ENCODE data around the gene GBGT1. TPM values are rescaled to one million over a fixed set of nuclear protein-coding genes. Genes with fewer than 3 reads are reported as not detected.

GBGT1 gene
- total RNA-seq, 1 donor from 2014 or later: 3.4 TPM

GRCh38 chr9:133162861-133163503 lies 732 bp downstream of the GBGT1 start:
- DNase-seq: no peak

- no peak for DNase-seq
These were observed 2.2 kb downstream of the GBGT1 start for GRCh38 chr9:133161547-133161950.

GRCh38 chr9:133160742-133161546 lies 2.8 kb downstream of the GBGT1 start:
- peak; percentile 16 for DNase-seq

GRCh38 chr9:133158695-133159094 lies 5.0 kb downstream of the GBGT1 start:
- no peak for DNase-seq

- DNase-seq: no peak
These were observed 8.6 kb downstream of the GBGT1 start for GRCh38 chr9:133155156-133155555.

GRCh38 chr9:133154097-133154989 lies 9.4 kb downstream of the GBGT1 start:
- DNase-seq: no peak

- DNase-seq: no peak
These were observed 10.3 kb downstream of the GBGT1 start for GRCh38 chr9:133153227-133154096.

GRCh38 chr9:133151601-133152525 lies 11.9 kb downstream of the GBGT1 start:
- DNase-seq: no peak

- no peak for DNase-seq
These were observed 12.7 kb downstream of the GBGT1 start for GRCh38 chr9:133151041-133151440.

- peak; percentile 58 for DNase-seq
These were observed 14.3 kb downstream of the GBGT1 start for GRCh38 chr9:133149130-133150015.

GRCh38 chr9:133148199-133149129 lies 15.2 kb downstream of the GBGT1 start:
- DNase-seq: no peak

- DNase-seq: peak; percentile 52
These were observed 16.1 kb downstream of the GBGT1 start for GRCh38 chr9:133147412-133148198.

- DNase-seq: no peak
These were observed 16.8 kb downstream of the GBGT1 start for GRCh38 chr9:133146746-133147411.

- DNase-seq: no peak
These were observed 18.5 kb downstream of the GBGT1 start for GRCh38 chr9:133144904-133145851.

GRCh38 chr9:133144142-133144903 lies 19.4 kb downstream of the GBGT1 start:
- peak; percentile 73 for DNase-seq

Data from skin of body (tissue), 2 donors.